Kidney epithelial cell (primary cell): Measurements from ENCODE around the gene GCC1. TPM values are rescaled to one million over a fixed set of nuclear protein-coding genes. Genes with fewer than 3 reads are reported as not detected.

Experiments
- DNase-seq: peaks from one replicate; pipeline ENCODE4 v3.0.0-alpha.2; 2010; ENCODE audit warnings: low read depth
- H3K27me3 ChIP-seq: 2 replicates; pipeline ENCODE4 v1.6.0; 2011; ENCODE audit warnings: low read length; ENCODE audit not compliant: control insufficient read depth, insufficient read depth
- H3K36me3 ChIP-seq: 2 replicates; pipeline ENCODE4 v1.5.1; 2011; ENCODE audit warnings: low read length; ENCODE audit not compliant: control insufficient read depth, insufficient read depth
- H3K4me3 ChIP-seq: 2 replicates; pipeline ENCODE4 v1.5.1; 2011; ENCODE audit warnings: low read depth, mild to moderate bottlenecking, control low read depth, low read length
- total RNA-seq: library from RNA; depleted of rRNA; stranded (reverse); fragments of >200 nt; gene quantifications from 2 replicates; pipeline ENCODE4 v1.2.3, GENCODE V29; 2015
- TF ChIP-seq, protein P1 (sequence below): IDR thresholded peaks from 2 replicates; pipeline ENCODE4 v1.5.1; 2011; ENCODE audit warnings: mild to moderate bottlenecking, moderate library complexity, low read length, control low read depth, inconsistent platforms; ENCODE audit not compliant: insufficient read depth, poor library complexity, severe bottlenecking

The GCC1 gene
- total RNA-seq, 1 donor from 2014 or later = 35.0 TPM

DNA sequence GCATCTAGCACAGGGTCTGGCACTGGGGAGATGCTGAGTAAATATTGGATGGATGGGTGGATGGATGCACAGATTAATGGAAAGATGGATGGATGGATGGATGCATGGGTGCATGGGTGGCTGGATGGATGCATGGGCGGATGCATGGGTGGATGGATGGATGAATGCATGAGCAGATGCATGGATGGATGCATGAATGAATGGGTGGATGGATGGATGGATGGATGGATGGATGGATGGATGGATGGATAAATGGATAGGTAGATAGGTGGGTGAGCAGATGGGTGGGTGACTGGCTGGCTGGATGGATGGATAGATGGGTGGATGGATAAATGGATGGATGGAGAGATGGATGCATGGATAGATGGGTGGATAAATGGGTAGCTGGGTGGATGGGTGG is 26.9 kb upstream of the GCC1 start:
- TF ChIP-seq, protein P1, sequence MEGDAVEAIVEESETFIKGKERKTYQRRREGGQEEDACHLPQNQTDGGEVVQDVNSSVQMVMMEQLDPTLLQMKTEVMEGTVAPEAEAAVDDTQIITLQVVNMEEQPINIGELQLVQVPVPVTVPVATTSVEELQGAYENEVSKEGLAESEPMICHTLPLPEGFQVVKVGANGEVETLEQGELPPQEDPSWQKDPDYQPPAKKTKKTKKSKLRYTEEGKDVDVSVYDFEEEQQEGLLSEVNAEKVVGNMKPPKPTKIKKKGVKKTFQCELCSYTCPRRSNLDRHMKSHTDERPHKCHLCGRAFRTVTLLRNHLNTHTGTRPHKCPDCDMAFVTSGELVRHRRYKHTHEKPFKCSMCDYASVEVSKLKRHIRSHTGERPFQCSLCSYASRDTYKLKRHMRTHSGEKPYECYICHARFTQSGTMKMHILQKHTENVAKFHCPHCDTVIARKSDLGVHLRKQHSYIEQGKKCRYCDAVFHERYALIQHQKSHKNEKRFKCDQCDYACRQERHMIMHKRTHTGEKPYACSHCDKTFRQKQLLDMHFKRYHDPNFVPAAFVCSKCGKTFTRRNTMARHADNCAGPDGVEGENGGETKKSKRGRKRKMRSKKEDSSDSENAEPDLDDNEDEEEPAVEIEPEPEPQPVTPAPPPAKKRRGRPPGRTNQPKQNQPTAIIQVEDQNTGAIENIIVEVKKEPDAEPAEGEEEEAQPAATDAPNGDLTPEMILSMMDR = no peak
- H3K27me3 ChIP-seq = peaks cover 20% of the 10 kb centered on the region
- H3K4me3 ChIP-seq = no peak overlapping the region
- DNase-seq = no peak
- H3K36me3 ChIP-seq = no peaks in the 10 kb centered on the region

DNA sequence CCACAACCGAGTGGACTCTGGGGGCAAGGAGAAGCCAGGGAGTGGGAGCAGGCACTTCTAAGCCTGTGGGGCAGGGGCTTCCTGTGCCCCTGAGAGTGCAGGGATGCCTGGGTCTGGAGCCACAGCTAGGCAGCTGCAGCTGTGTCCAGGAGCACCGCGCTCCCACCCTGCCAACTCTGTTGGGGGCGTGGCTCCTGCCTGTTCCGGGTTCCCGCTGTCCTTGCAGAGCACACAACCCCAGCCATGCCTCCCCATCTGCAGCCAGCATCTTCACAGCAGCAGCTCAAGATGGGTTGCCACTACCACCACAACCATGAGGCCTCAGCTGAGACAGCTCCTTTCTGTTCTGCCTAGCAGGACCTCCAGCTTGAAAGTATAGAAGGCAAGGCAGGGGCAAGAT is 23.9 kb upstream of the GCC1 start:
- no peak overlapping the region for H3K4me3 ChIP-seq
- DNase-seq = no peak
- H3K27me3 ChIP-seq = peaks cover 3% of the 10 kb centered on the region
- H3K36me3 ChIP-seq = no peaks in the 10 kb centered on the region
- TF ChIP-seq, protein P1 = no peak

DNA sequence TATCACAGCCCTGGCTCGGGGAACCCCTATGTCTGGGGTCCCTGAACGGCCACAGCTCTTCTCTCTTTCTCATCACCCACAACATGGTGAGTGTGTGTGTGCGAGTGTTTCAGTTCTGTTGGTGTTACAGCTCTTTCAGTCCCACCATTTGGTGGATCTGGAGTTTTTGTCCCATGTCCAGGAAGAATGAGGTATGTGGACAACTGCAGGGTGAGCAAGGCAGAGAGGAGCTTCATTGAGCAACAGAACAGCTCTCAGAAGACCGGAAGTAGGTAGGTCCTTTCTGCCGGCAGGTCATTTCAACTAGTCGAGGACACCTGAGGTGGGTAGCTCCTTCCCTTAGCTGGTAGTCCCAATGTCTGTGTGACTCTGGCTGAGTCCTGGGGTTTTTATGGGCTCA is 23.1 kb upstream of the GCC1 start:
- H3K27me3 ChIP-seq = no peaks in the 10 kb centered on the region
- TF ChIP-seq, protein P1 = no peak
- no peak overlapping the region for H3K4me3 ChIP-seq
- H3K36me3 ChIP-seq = no peaks in the 10 kb centered on the region
- no peak for DNase-seq

DNA sequence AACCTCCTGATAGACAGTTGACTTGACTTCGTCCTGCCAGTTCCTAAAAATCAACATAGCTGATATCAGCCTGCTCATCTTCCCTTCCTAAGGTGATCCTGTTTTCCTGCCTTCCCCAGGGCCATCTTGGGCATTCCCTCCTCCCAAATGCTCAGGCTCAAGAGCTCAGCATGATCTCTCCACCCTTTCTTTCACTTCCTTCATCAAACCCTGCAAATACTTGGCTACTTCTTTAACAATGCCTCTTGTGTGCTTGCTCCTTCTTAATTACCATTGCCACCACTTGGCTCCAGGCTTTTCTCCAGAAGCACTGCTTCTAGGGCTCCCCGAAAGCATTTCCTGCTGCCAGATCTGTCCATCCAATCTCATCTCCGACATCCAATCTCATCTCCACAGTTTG is 15.5 kb upstream of the GCC1 start:
- Histone ChIP-seq H3K36me3 (no peaks in the 10 kb centered on the region), H3K27me3 (no peaks in the 10 kb centered on the region), H3K4me3 (no peak overlapping the region)
- no peak for DNase-seq
- TF ChIP-seq, protein P1 = no peak

DNA sequence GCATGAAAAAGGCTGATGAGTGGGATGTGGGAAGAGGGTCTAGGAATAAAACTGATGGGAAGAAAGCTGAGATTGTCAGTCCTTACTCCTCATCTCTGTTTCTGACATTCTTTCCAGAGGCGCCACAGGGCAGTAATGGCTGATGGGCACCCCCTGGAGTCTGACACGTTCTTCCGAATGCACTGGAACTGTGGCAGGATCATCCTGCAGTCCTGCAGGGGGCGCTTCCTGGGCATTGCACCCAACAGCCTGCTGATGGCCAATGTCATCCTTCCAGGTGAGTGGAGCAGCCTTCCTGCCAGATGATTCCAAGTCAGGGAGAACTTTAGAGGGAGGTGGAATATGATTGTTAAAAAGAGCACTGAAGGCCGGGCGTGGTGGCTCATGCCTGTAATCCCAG is 12.9 kb upstream of the GCC1 start:
- Histone ChIP-seq H3K27me3 (no peaks in the 10 kb centered on the region), H3K4me3 (no peak overlapping the region), H3K36me3 (no peaks in the 10 kb centered on the region)
- TF ChIP-seq, protein P1 = peak; percentile 23
- DNase-seq = no peak

DNA sequence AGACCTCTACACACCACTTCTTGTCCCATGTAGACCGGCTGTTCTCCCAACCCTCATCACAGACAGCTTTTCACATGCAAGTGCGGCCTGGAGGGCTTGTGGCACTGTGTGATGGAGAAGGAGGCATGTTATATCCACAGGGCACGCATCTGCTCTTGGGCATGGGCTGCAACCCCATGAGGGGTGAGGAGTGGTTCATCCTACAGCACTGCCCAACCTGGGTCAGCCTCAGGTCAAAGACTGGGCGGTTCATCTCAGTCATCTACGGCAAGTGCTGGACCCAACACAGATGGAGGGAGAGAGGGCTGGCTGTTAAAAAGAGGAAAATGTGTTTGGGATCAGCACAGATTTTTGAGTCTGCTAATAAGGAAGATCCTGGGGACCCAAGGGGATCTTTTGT is 10.3 kb upstream of the GCC1 start:
- TF ChIP-seq, protein P1 = no peak
- Histone ChIP-seq H3K27me3 (no peaks in the 10 kb centered on the region), H3K4me3 (no peak overlapping the region), H3K36me3 (no peaks in the 10 kb centered on the region)
- DNase-seq = no peak
